Stimulated activated CD4-positive, alpha-beta T cell treated with anti-CD3 and anti-CD28 coated beads, Interleukin-12 subunit alpha, Interleukin-12 subunit beta, amount 100 ng/mL, for 24 hours (primary cell): ENCODE measurements around the gene PDLIM4.

Source experiments
- DNase-seq, 2 experiments: peaks; one replicate each; pipeline ENCODE4 v3.0.0-alpha.2; 2020; ENCODE audit warnings: low read depth in 2 of 2

Gene PDLIM4

GRCh38 chr5:132281856-132282614 lies 24.5 kb downstream of the PDLIM4 start:
- DNase-seq: no peak

GRCh38 chr5:132283423-132284043 lies 26.0 kb downstream of the PDLIM4 start:
- no peak for DNase-seq

GRCh38 chr5:132289097-132289496 lies 31.6 kb downstream of the PDLIM4 start:
- DNase-seq: no peak

GRCh38 chr5:132291026-132291425 lies 33.5 kb downstream of the PDLIM4 start:
- DNase-seq: no peak

GRCh38 chr5:132293066-132293991 lies 35.8 kb downstream of the PDLIM4 start:
- peak; percentile 63 to 79 for DNase-seq

- peak; percentile 68 to 85 for DNase-seq
Measured at GRCh38 chr5:132293992-132294727, 36.7 kb downstream of the PDLIM4 start, which contains the start of gene SLC22A4. Gene SLC22A4, plus strand, starts transcription at chr5:132294394. Its CDS starts 223 bp downstream, at chr5:132294617.

- DNase-seq: peak; percentile 55 to 79
Measured at GRCh38 chr5:132294728-132295504, 37.4 kb downstream of the PDLIM4 start.

- no peak for DNase-seq
Measured at GRCh38 chr5:132295505-132296411, 38.3 kb downstream of the PDLIM4 start.

GRCh38 chr5:132296412-132297016 lies 39.0 kb downstream of the PDLIM4 start:
- DNase-seq: no peak

GRCh38 chr5:132297211-132297940 lies 39.9 kb downstream of the PDLIM4 start:
- DNase-seq: no peak

- DNase-seq: no peak
Measured at GRCh38 chr5:132298298-132299212, 41.1 kb downstream of the PDLIM4 start.

- no peak for DNase-seq
Measured at GRCh38 chr5:132299917-132300316, 42.4 kb downstream of the PDLIM4 start.

- no peak for DNase-seq
Measured at GRCh38 chr5:132300577-132301343, 43.3 kb downstream of the PDLIM4 start.

GRCh38 chr5:132301344-132302271 lies 44.1 kb downstream of the PDLIM4 start:
- no peak for DNase-seq

GRCh38 chr5:132302413-132302812 lies 44.9 kb downstream of the PDLIM4 start:
- DNase-seq: no peak

- DNase-seq: no peak
Measured at GRCh38 chr5:132303589-132303988, 46.1 kb downstream of the PDLIM4 start.
